Activated CD4-positive, CD25-positive, alpha-beta regulatory T cell treated with anti-CD3 and anti-CD28 coated beads, Interleukin-2, amount 50 U/mL, for 24 hours (primary cell): Measurements from ENCODE around the gene ADRB2.

Experiments
- ATAC-seq, 2 donors: fragments of 150-1000 bp; cut with Tn5 transposase; one replicate each; pipeline ENCODE4 v1.10.0; 2021; ENCODE audit warnings: mild to moderate bottlenecking in 1 of 2, moderate library complexity in 1 of 2

Gene ADRB2

GRCh38 chr5:148831590-148832565 is 5.5 kb downstream of the ADRB2 start:
- peak in 1 of 2 donors; percentile 39 for ATAC-seq

GRCh38 chr5:148833122-148833521 is 6.7 kb downstream of the ADRB2 start:
- ATAC-seq, result no peak

- ATAC-seq, result no peak
These were observed 7.5 kb downstream of the ADRB2 start for GRCh38 chr5:148833925-148834324.

- peak; percentile 27 to 41 for ATAC-seq
These were observed 8.3 kb downstream of the ADRB2 start for GRCh38 chr5:148834689-148835088.

GRCh38 chr5:148836272-148837250 is 10.2 kb downstream of the ADRB2 start:
- ATAC-seq, result no peak

- ATAC-seq, result no peak
These were observed 11.0 kb downstream of the ADRB2 start for GRCh38 chr5:148837383-148837782.

GRCh38 chr5:148838357-148838756 is 11.9 kb downstream of the ADRB2 start:
- no peak for ATAC-seq

- ATAC-seq, result no peak
These were observed 13.5 kb downstream of the ADRB2 start for GRCh38 chr5:148839960-148840359.

- no peak for ATAC-seq
These were observed 14.1 kb downstream of the ADRB2 start for GRCh38 chr5:148840531-148840930.

- no peak for ATAC-seq
These were observed 15.1 kb downstream of the ADRB2 start for GRCh38 chr5:148841519-148841918.

- ATAC-seq, result no peak
These were observed 15.8 kb downstream of the ADRB2 start for GRCh38 chr5:148842161-148842560.

GRCh38 chr5:148843510-148844318 is 17.3 kb downstream of the ADRB2 start:
- ATAC-seq, result no peak

GRCh38 chr5:148844433-148845280 is 18.2 kb downstream of the ADRB2 start:
- no peak for ATAC-seq

GRCh38 chr5:148846930-148847329 is 20.5 kb downstream of the ADRB2 start:
- ATAC-seq, result no peak

GRCh38 chr5:148847456-148847855 is 21.0 kb downstream of the ADRB2 start:
- no peak for ATAC-seq

- ATAC-seq, result peak in 1 of 2 donors; percentile 54
These were observed 22.1 kb downstream of the ADRB2 start for GRCh38 chr5:148848393-148849031.

GRCh38 chr5:148849461-148849860 is 23.1 kb downstream of the ADRB2 start:
- ATAC-seq, result peak; percentile 76 to 77

- no peak for ATAC-seq
These were observed 24.4 kb downstream of the ADRB2 start for GRCh38 chr5:148850836-148851235.

GRCh38 chr5:148853868-148854267 is 27.5 kb downstream of the ADRB2 start:
- no peak for ATAC-seq

- ATAC-seq, result no peak
These were observed 29.0 kb downstream of the ADRB2 start for GRCh38 chr5:148855249-148856008.
